ENCODE data around the gene SWSAP1.

SWSAP1 gene

GRCh38 chr19:11420429-11421370 is 46.2 kb downstream of the SWSAP1 start:
- no peak for DNase-seq
- TF ChIP-seq POLR2A (IDR thresholded peaks at IDR 0.05; ENCODE audit: low read length) = no peak
- no peak for TF ChIP-seq GATA1 (IDR thresholded peaks at IDR 0.05; ENCODE audit: low read depth, low read length)

GRCh38 chr19:11421371-11422098 is 47.1 kb downstream of the SWSAP1 start:
- peak; percentile 55 to 62 for DNase-seq
- TF ChIP-seq GATA1 (IDR thresholded peaks at IDR 0.05; ENCODE audit: low read depth, low read length) (no peak), POLR2A (IDR thresholded peaks at IDR 0.05; ENCODE audit: low read length) (no peak)

GRCh38 chr19:11422163-11423065 is 47.9 kb downstream of the SWSAP1 start:
- peak in 1 of 2 experiments; percentile 57 for DNase-seq
- TF ChIP-seq GATA1 (IDR thresholded peaks at IDR 0.05; ENCODE audit: low read depth, low read length) = no peak
- TF ChIP-seq POLR2A (IDR thresholded peaks at IDR 0.05; ENCODE audit: low read length) = no peak

- no peak for TF ChIP-seq POLR2A (IDR thresholded peaks at IDR 0.05; ENCODE audit: low read length)
- TF ChIP-seq GATA1 (IDR thresholded peaks at IDR 0.05; ENCODE audit: low read depth, low read length) = no peak
- no peak for DNase-seq
These were observed 48.8 kb downstream of the SWSAP1 start for GRCh38 chr19:11423164-11423790.

GRCh38 chr19:11423791-11424181 is 49.3 kb downstream of the SWSAP1 start:
- no peak for DNase-seq
- TF ChIP-seq GATA1 (IDR thresholded peaks at IDR 0.05; ENCODE audit: low read depth, low read length) = no peak
- TF ChIP-seq POLR2A (IDR thresholded peaks at IDR 0.05; ENCODE audit: low read length) = no peak
